GM10248 (cell line): ENCODE data around the gene AKR1B1.

Experiments
- CTCF ChIA-PET: fragments of 300-600 bp; sonication (Branson Sonifier 250); formaldehyde crosslinking; extraction: SDS; loops from one replicate; lab custom pipeline; 2021; ENCODE audit warnings: antibody characterized with exemption; lab: Yijun Ruan, JAX
- POLR2A ChIA-PET: fragments of 350-650 bp; sonication (Branson Sonifier 250); formaldehyde crosslinking; extraction: SDS; loops from one replicate; lab custom pipeline; 2020; ENCODE audit warnings: antibody characterized with exemption; lab: Yijun Ruan, JAX
- DNase-seq: peaks from one replicate; pipeline ENCODE4 v3.0.0; 2012; ENCODE audit errors: extremely low spot score
- TF ChIP-seq, protein P1 (sequence below): IDR thresholded peaks from 2 replicates; pipeline ENCODE4 v1.5.1; 2012; ENCODE audit warnings: mild to moderate bottlenecking, low read depth; ENCODE audit errors: extremely low read depth, missing control alignments, control extremely low read depth

The AKR1B1 gene

DNA sequence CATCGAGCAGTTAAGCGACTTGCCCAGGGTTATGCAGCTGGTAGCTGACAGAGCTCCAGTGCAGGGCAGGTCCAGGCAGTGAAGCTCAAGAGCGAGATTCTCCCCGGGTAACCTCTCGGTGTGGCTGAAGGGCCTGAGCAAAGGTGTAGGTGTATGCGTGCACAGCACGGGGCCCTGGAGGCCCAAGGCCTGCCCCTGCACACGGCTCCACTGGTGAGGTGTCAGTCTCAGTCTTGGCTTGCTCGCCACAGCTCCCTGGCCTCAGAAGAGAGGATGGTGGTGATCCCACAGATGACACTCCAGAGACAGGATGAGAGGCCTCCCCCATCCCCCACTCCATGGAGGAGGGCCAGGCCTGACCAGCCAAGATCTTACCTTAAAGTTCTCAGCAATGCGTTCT, 12.0 kb downstream of the AKR1B1 start:
- TF ChIP-seq, protein P1, sequence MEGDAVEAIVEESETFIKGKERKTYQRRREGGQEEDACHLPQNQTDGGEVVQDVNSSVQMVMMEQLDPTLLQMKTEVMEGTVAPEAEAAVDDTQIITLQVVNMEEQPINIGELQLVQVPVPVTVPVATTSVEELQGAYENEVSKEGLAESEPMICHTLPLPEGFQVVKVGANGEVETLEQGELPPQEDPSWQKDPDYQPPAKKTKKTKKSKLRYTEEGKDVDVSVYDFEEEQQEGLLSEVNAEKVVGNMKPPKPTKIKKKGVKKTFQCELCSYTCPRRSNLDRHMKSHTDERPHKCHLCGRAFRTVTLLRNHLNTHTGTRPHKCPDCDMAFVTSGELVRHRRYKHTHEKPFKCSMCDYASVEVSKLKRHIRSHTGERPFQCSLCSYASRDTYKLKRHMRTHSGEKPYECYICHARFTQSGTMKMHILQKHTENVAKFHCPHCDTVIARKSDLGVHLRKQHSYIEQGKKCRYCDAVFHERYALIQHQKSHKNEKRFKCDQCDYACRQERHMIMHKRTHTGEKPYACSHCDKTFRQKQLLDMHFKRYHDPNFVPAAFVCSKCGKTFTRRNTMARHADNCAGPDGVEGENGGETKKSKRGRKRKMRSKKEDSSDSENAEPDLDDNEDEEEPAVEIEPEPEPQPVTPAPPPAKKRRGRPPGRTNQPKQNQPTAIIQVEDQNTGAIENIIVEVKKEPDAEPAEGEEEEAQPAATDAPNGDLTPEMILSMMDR, result no peak
- POLR2A ChIA-PET, result no interaction called here
- no peak for DNase-seq
- CTCF ChIA-PET, result interaction anchor here (0.7 to 5.5 kb wide), 5 partner anchors 9 to 17 kb away, joined by 3 to 26 read pairs (median 5); partner anchors contain the start of gene AKR1B1

DNA sequence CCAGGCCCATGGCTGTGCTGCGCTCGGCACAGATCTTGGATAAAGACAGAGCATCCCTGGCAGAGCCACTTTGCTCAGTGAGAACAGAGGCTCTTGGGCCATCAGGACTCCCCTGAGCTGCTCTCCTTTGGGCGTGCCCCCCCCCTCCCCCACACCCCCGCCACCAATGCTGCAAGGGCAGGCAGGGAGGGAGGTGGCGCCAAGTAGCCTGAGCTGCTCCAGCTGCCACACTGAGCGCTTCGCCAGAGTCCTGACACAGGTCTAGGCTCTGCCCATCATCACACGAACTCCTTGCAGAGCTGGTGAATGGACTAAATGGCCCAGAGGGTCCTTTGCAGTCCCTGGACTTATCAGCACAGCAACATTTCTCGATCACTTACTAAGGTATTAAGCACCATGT, 12.5 kb downstream of the AKR1B1 start:
- DNase-seq, result no peak
- ChIA-PET CTCF (interaction anchor here (0.7 to 5.5 kb wide), 5 partner anchors 8 to 16 kb away, joined by 3 to 26 read pairs (median 5); partner anchors contain the start of gene AKR1B1), POLR2A (no interaction called here)
- TF ChIP-seq, protein P1, result no peak

- ChIA-PET POLR2A (no interaction called here), CTCF (interaction anchor here (1.0 to 3.9 kb wide), 3 partner anchors 9 to 14 kb away, joined by 3 to 26 read pairs (median 3); partner anchors contain the start of gene AKR1B1)
- TF ChIP-seq, protein P1, result no peak
- DNase-seq, result no peak
Observed at GRCh38 chr7:134444961-134445315, 14.0 kb downstream of the AKR1B1 start.

GRCh38 chr7:134444198-134444960, 14.5 kb downstream of the AKR1B1 start:
- ChIA-PET CTCF (interaction anchor here (1.0 to 3.9 kb wide), 4 partner anchors 9 to 70 kb away, joined by 3 to 26 read pairs (median 3); partner anchors contain the start of gene AKR1B1), POLR2A (no interaction called here)
- TF ChIP-seq, protein P1, result no peak
- no peak for DNase-seq

GRCh38 chr7:134443396-134444070, 15.4 kb downstream of the AKR1B1 start:
- ChIA-PET POLR2A (no interaction called here), CTCF (interaction anchor here (1.0 to 3.9 kb wide), 6 partner anchors 8 to 71 kb away, joined by 3 to 26 read pairs (median 7); no protein-coding TSS in a partner anchor)
- TF ChIP-seq, protein P1, result no peak
- DNase-seq, result no peak

DNA sequence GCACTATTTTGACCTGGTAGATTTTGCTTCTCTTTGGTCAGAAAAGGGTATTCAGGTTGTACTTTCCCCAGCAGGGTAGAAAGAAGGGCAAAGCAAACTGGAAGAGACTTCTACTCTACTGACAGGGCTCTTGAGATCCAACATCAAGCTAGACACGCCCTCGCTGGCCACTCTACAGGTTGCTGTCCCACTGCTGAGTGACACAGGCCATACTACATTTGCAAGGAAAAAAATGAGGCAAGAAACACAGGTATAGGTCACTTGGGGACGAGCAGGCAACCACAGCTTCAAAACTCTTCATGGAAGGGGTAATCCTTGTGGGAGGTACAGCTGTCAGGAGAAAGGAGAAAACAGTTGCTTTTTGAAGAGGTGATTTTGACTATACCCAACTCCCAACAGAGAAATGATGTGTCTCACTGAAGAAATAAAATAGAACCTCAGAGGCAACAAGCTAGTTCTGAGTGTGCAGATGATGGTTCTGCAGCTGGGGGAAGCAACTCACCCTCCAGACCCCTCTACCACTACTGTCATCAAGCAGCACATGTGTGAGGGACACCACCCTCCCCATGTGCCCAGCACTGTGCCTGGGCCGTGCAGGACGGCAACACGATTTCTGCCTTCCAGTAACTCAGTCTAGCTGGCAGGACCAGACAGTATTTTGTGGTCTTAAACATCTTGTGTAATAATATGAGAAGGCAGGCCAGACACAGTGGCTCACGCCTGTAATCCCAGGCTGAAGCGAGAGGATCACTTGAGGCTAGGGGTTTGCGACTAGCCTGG, 16.3 kb downstream of the AKR1B1 start:
- TF ChIP-seq, protein P1, result no peak
- CTCF ChIA-PET, result interaction anchor here (1.0 to 2.0 kb wide), 6 partner anchors 10 to 105 kb away, joined by 3 to 9 read pairs (median 4); no protein-coding TSS in a partner anchor
- no peak for DNase-seq
- POLR2A ChIA-PET, result no interaction called here
